Natural killer cell (primary cell): ENCODE measurements around the gene MRPS9. TPM values are rescaled to one million over a fixed set of nuclear protein-coding genes. Genes with fewer than 3 reads are reported as not detected.

Source experiments
- ATAC-seq, 3 donors: fragments of 150-1000 bp in 2 of 3; fragments of 200-7000 bp in 1 of 3; cut with Tn5 transposase; 1 replicate in 1 of 3; 2 replicates in 2 of 3; pipeline ENCODE4 v1.10.0; 2021; ENCODE audit warnings: mild to moderate bottlenecking in 2 of 3, moderate library complexity in 2 of 3
- DNase-seq, 2 donors: peaks; one replicate each; pipeline versions ENCODE4 v3.0.0 to v3.0.0-alpha.2; 2013 to 2021; ENCODE audit warnings: mixed read lengths in 1 of 2
- H3K27ac ChIP-seq: one replicate; pipeline ENCODE4 v1.5.1; 2013; ENCODE audit warnings: mild to moderate bottlenecking, low read length
- H3K27me3 ChIP-seq: one replicate; pipeline ENCODE4 v1.6.1; 2013; ENCODE audit warnings: low read length; ENCODE audit not compliant: control insufficient read depth, insufficient read depth
- H3K36me3 ChIP-seq: one replicate; pipeline ENCODE4 v1.6.1; 2013; ENCODE audit warnings: low read length; ENCODE audit not compliant: control insufficient read depth, insufficient read depth
- H3K4me1 ChIP-seq: one replicate; pipeline ENCODE4 v1.6.1; 2013; ENCODE audit warnings: low read length; ENCODE audit not compliant: control insufficient read depth, insufficient read depth
- H3K4me3 ChIP-seq: one replicate; pipeline ENCODE4 v1.5.1; 2013; ENCODE audit warnings: low read length
- H3K9me3 ChIP-seq: one replicate; pipeline ENCODE4 v1.6.1; 2013; ENCODE audit warnings: low read length; ENCODE audit not compliant: control insufficient read depth, insufficient read depth
- H3K27ac Mint-ChIP-seq, 2 donors: one replicate each; pipeline ENCODE4 v1.8.0; 2022; ENCODE audit warnings: mild to moderate bottlenecking in 2 of 2, mixed read lengths in 2 of 2, moderate library complexity in 1 of 2
- H3K27me3 Mint-ChIP-seq, 2 donors: one replicate each; pipeline ENCODE4 v1.8.0; 2022; ENCODE audit warnings: low read depth in 2 of 2, mixed read lengths in 2 of 2
- H3K36me3 Mint-ChIP-seq: one replicate; pipeline ENCODE4 v1.8.0; 2022; ENCODE audit warnings: mixed read lengths
- H3K4me1 Mint-ChIP-seq, 2 donors: one replicate each; pipeline ENCODE4 v1.8.0; 2022; ENCODE audit warnings: mixed read lengths in 2 of 2
- H3K4me3 Mint-ChIP-seq: one replicate; pipeline ENCODE4 v1.8.0; 2022; ENCODE audit warnings: mild to moderate bottlenecking, moderate library complexity, mixed read lengths
- H3K9me3 Mint-ChIP-seq, 2 donors: one replicate each; pipeline ENCODE4 v1.8.0; 2022; ENCODE audit warnings: mixed read lengths in 2 of 2
- CTCF ChIP-seq: fragments of 200-600 bp; IDR thresholded peaks from one replicate; pipeline ENCODE4 v1.8.0; 2022; ENCODE audit warnings: antibody characterized with exemption
- WGBS: methylation state at CpG from one replicate; pipeline ENCODE4 v1.1.7; 2013; ENCODE audit warnings: missing lambda C conversion rate; ENCODE audit not compliant: insufficient coverage; 5-methylcytosine and 5-hydroxymethylcytosine counted together
- intact Hi-C: fragments of 100-400 bp; cut with micrococcal nuclease; formaldehyde crosslinking; loops from one replicate; pipeline ENCODE4 v1.14.2; 2022
- total RNA-seq, 4 donors: library from RNA; stranded (reverse); fragments of 120-200 nt in 1 of 4; gene quantifications; one replicate each; pipeline versions ENCODE4 v1.2.3 to v1.2.4, GENCODE V29; 2013 to 2022

The MRPS9 gene
- total RNA-seq, 3 donors from 2014 or later (not counting 1 experiment from before 2014, with no cell fraction given), result 17.5 to 25.0 (median 19.2) TPM

- no peaks in the 10 kb centered on the region for H3K9me3 Mint-ChIP-seq
- Histone ChIP-seq H3K27ac (peak overlapping the region; percentile 77), H3K4me1 (peaks cover 25% of the 10 kb centered on the region), H3K9me3 (no peaks in the 10 kb centered on the region), H3K27me3 (no peaks in the 10 kb centered on the region), H3K4me3 (no peak overlapping the region), H3K36me3 (peaks cover 4% of the 10 kb centered on the region)
- no peaks in the 10 kb centered on the region for H3K27me3 Mint-ChIP-seq
- intact Hi-C loops, result loop anchor here (1.0 to 10.0 kb wide), 3 partner anchors 34 to 725 kb away; partner anchors contain the start of genes MRPS9 and POU3F3
- no peaks in the 10 kb centered on the region for H3K36me3 Mint-ChIP-seq
- peak overlapping the region; percentile 77 for H3K4me3 Mint-ChIP-seq
- ATAC-seq (peak; percentile 75 to 84 (median 81)), DNase-seq (peak in 1 of 2 donors; percentile 54)
- H3K27ac Mint-ChIP-seq, result peak overlapping the region; percentile 77 to 85
- peaks cover 61 to 62% of the 10 kb centered on the region in 2 donors for H3K4me1 Mint-ChIP-seq
- WGBS, result 15% methylated on average over 2 of the region's 2 CpGs
- no peak for TF ChIP-seq CTCF
Observed at GRCh38 chr2:105072039-105072438, 34.2 kb downstream of the MRPS9 start.

GRCh38 chr2:105073591-105073990, 35.7 kb downstream of the MRPS9 start:
- H3K4me3 Mint-ChIP-seq, result peak overlapping the region; percentile 66
- TF ChIP-seq CTCF, result no peak
- no peak for ATAC-seq
- no peaks in the 10 kb centered on the region for H3K9me3 ChIP-seq
- intact Hi-C loops, result loop anchor here (5.0 to 10.0 kb wide), 2 partner anchors 219 to 724 kb away; partner anchors contain the start of gene POU3F3
- 88% methylated on average over 1 of the region's 4 CpGs for WGBS
- no peaks in the 10 kb centered on the region for H3K27me3 ChIP-seq
- H3K36me3 ChIP-seq, result peaks cover 4% of the 10 kb centered on the region
- H3K27me3 Mint-ChIP-seq, result no peaks in the 10 kb centered on the region
- H3K27ac ChIP-seq, result no peak overlapping the region
- peaks cover 58 to 59% of the 10 kb centered on the region in 2 donors for H3K4me1 Mint-ChIP-seq
- no peak overlapping the region for H3K4me3 ChIP-seq
- H3K4me1 ChIP-seq, result peaks cover 25% of the 10 kb centered on the region
- H3K36me3 Mint-ChIP-seq, result no peaks in the 10 kb centered on the region
- no peaks in the 10 kb centered on the region for H3K9me3 Mint-ChIP-seq
- no peak for DNase-seq
- H3K27ac Mint-ChIP-seq, result peak overlapping the region; percentile 77 to 87

- no peak overlapping the region for H3K4me3 ChIP-seq
- no peak for DNase-seq
- H3K4me1 ChIP-seq, result peaks cover 10% of the 10 kb centered on the region
- 100% methylated on average over 3 of the region's 3 CpGs for WGBS
- no peak overlapping the region for H3K27ac ChIP-seq
- intact Hi-C loops, result loop anchor here (10.0 kb wide), 1 partner anchor 221 kb away; the partner anchor contains the start of gene POU3F3
- Mint-ChIP-seq H3K4me3 (no peak overlapping the region), H3K4me1 (peaks cover 36 to 38% of the 10 kb centered on the region in 2 donors), H3K27ac (peak overlapping the region; percentile 77 to 87), H3K36me3 (no peaks in the 10 kb centered on the region), H3K9me3 (no peaks in the 10 kb centered on the region), H3K27me3 (no peaks in the 10 kb centered on the region)
- TF ChIP-seq CTCF, result no peak
- no peak for ATAC-seq
- H3K36me3 ChIP-seq, result peaks cover 6% of the 10 kb centered on the region
- H3K9me3 ChIP-seq, result no peaks in the 10 kb centered on the region
- H3K27me3 ChIP-seq, result no peaks in the 10 kb centered on the region
Observed at GRCh38 chr2:105076121-105076520, 38.3 kb downstream of the MRPS9 start.
